PC-9 (cell line): ENCODE results near the gene ICA1. TPM values are rescaled to one million over a fixed set of nuclear protein-coding genes. Genes with fewer than 3 reads are reported as not detected.
"Not testable (repeated sequence)": the region's sequence is repeated elsewhere in the genome, so short reads cannot be mapped to it uniquely, and the experiment has no call there.

Source experiments
- BruUV-seq: library from RNA; stranded (reverse); fragments of 400-500 nt; replicated peaks from 2 replicates; lab custom pipeline; 2021; lab: Mats Ljungman, UMichigan
- CTCF ChIA-PET: fragments of 300-600 bp; sonication (Branson Sonifier 250); formaldehyde crosslinking; loops from one replicate; lab custom pipeline; 2022; ENCODE audit warnings: antibody characterized with exemption; lab: Charles Lee
- POLR2A ChIA-PET: fragments of 300-600 bp; sonication (Branson Sonifier 250); formaldehyde crosslinking; loops from one replicate; lab custom pipeline; 2022; ENCODE audit warnings: antibody characterized with exemption; ENCODE audit not compliant: unreplicated experiment; lab: Charles Lee
- DNase-seq, 2 experiments: peaks; one replicate each; pipeline versions ENCODE4 v3.0.0 to v3.0.0-alpha.2; 2015 to 2022; ENCODE audit warnings: mixed read lengths in 1 of 2
- H2AFZ ChIP-seq: fragments of 200-600 bp; sonication (generic); 2 replicates; pipeline ENCODE4 v1.8.1; 2017; ENCODE audit warnings: antibody characterized with exemption
- H3F3A ChIP-seq: fragments of 200-600 bp; sonication (generic); 2 replicates; pipeline ENCODE4 v1.8.1; 2017; ENCODE audit warnings: antibody characterized with exemption, mild to moderate bottlenecking, low read depth; ENCODE audit not compliant: insufficient read depth
- H3K27ac ChIP-seq: fragments of 200-600 bp; sonication (generic); 2 replicates; pipeline ENCODE4 v1.6.1; 2016; ENCODE audit warnings: mixed run types
- H3K27me3 ChIP-seq: fragments of 200-600 bp; sonication (generic); 2 replicates; pipeline ENCODE4 v1.6.1; 2016; ENCODE audit warnings: low read depth, mixed run types; ENCODE audit not compliant: insufficient read depth
- H3K36me3 ChIP-seq: fragments of 200-600 bp; sonication (generic); 2 replicates; pipeline ENCODE4 v1.6.1; 2016; ENCODE audit warnings: low read depth, mixed run types
- H3K4me1 ChIP-seq: fragments of 200-600 bp; sonication (generic); replicated peaks from 2 replicates; pipeline ENCODE4 v1.6.1; 2016; ENCODE audit warnings: mixed run types; ENCODE audit not compliant: insufficient read depth
- H3K4me2 ChIP-seq: fragments of 200-600 bp; sonication (generic); 2 replicates; pipeline ENCODE4 v1.6.1; 2017; ENCODE audit warnings: mixed run types
- H3K4me3 ChIP-seq: fragments of 200-600 bp; sonication (generic); 2 replicates; pipeline ENCODE4 v1.6.1; 2016; ENCODE audit warnings: mixed run types
- H3K79me2 ChIP-seq: fragments of 200-600 bp; sonication (generic); 2 replicates; pipeline ENCODE4 v1.6.1; 2017; ENCODE audit warnings: low read depth, mixed run types
- H3K9me2 ChIP-seq: fragments of 200-600 bp; sonication (generic); 2 replicates; pipeline ENCODE4 v1.8.1; 2017; ENCODE audit warnings: mild to moderate bottlenecking; ENCODE audit not compliant: insufficient read depth
- H3K9me3 ChIP-seq: fragments of 200-600 bp; sonication (generic); 2 replicates; pipeline ENCODE4 v1.8.1; 2016; ENCODE audit warnings: low read depth; ENCODE audit not compliant: insufficient read depth
- H4K20me1 ChIP-seq: fragments of 200-600 bp; sonication (generic); 2 replicates; pipeline ENCODE4 v1.8.1; 2017; ENCODE audit not compliant: insufficient read depth
- EZH2 ChIP-seq: fragments of 200-600 bp; sonication (generic); IDR thresholded peaks from 2 replicates; pipeline ENCODE4 v1.8.0; 2017; ENCODE audit warnings: antibody characterized with exemption, low read depth
- intact Hi-C: fragments of 100-400 bp; cut with micrococcal nuclease; formaldehyde crosslinking; loops from one replicate; pipeline ENCODE4 v1.10.0; 2022; ENCODE audit not compliant: unreplicated experiment
- total RNA-seq: library from RNA; stranded (reverse); gene quantifications from 2 replicates; pipeline ENCODE4 v1.2.3, GENCODE V29; 2021
- TF ChIP-seq, protein P1 (sequence below): fragments of 200-600 bp; sonication (generic); conservative IDR thresholded peaks from 2 replicates; pipeline ENCODE4 v1.6.1; 2017; ENCODE audit warnings: mixed run types, antibody characterized with exemption, mild to moderate bottlenecking, moderate library complexity

Gene ICA1
- total RNA-seq, 1 experiment from 2014 or later: 33.8 TPM

DNA sequence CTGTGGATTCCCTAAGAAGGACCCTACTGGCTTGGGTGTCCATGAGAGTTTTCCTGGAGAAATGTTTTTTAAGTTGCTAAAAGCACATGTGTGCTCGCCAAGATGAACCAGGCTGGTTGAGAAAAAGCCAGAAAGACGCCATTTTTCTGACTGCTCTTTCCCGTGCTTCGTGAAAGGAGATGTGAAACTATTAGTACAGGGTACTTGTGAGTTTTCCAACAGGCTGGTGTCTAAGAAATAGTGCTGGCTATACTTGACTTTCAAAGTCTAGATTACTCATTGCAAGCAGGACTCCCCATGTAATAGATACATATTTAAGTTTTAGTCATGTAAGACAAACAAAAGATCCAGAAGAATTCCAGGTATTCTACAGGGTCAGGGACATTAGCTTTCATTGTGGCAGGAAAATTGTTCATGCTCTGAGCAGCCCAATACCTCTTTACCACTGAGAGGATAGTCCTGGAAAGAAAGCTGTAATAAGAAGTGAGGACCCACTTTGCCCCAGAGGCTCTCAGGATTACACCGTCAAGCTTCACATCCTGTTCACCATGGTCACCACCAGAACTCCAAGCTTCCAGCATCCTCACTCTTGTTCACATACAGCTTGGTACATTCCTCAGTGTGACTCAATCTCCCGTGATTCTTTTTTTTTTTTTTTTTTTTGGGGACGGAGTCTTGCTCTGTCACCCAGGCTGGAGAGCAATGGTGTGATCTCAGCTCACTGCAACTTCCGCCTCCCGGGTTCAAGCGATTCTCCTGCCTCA is 43.8 kb upstream of the ICA1 start:
- CTCF ChIA-PET: no interaction called here
- POLR2A ChIA-PET: no interaction called here
- Histone ChIP-seq H3K9me3 (no peaks in the 10 kb centered on the region), H3K27ac (no peak overlapping the region), H3K4me1 (0 out of 2 replicates have a peak, but pooled peaks cover 6% of the 10 kb centered on the region), H2AFZ (no peak overlapping the region), H3K9me2 (no peaks in the 10 kb centered on the region), H3F3A (no peaks in the 10 kb centered on the region), H3K79me2 (no peaks in the 10 kb centered on the region), H3K4me3 (no peak overlapping the region), H3K27me3 (peaks cover 5% of the 10 kb centered on the region; the same call in 1 of the 2 replicates), H3K36me3 (no peaks in the 10 kb centered on the region), H4K20me1 (no peaks in the 10 kb centered on the region), H3K4me2 (no peak overlapping the region)
- no TSS peak for BruUV-seq
- intact Hi-C loops: no loop called here
- no peak for DNase-seq
- TF ChIP-seq, protein P1, sequence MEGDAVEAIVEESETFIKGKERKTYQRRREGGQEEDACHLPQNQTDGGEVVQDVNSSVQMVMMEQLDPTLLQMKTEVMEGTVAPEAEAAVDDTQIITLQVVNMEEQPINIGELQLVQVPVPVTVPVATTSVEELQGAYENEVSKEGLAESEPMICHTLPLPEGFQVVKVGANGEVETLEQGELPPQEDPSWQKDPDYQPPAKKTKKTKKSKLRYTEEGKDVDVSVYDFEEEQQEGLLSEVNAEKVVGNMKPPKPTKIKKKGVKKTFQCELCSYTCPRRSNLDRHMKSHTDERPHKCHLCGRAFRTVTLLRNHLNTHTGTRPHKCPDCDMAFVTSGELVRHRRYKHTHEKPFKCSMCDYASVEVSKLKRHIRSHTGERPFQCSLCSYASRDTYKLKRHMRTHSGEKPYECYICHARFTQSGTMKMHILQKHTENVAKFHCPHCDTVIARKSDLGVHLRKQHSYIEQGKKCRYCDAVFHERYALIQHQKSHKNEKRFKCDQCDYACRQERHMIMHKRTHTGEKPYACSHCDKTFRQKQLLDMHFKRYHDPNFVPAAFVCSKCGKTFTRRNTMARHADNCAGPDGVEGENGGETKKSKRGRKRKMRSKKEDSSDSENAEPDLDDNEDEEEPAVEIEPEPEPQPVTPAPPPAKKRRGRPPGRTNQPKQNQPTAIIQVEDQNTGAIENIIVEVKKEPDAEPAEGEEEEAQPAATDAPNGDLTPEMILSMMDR: no peak
- no peak for TF ChIP-seq EZH2

DNA sequence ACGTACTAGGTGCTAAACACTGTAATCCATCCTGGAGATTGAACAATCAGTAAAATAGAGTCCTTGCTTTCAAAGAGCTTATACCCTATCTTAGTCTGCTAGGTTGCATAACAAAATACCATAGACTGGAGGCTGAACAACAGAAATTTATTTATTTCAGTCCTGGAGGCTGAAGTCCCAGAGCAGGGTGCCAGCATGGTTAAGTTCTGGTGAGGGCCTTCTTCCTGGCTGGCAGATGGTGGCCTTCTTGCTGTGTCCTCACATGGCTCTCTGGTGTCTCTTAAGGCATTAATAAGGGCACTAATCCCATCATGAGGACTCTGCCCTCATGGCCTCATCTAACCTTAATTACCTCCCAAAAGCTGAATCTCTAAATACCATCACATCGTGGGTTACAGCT is 43.1 kb upstream of the ICA1 start:
- no peak overlapping the region for H3K4me2 ChIP-seq
- H3K9me3 ChIP-seq: no peaks in the 10 kb centered on the region
- ChIA-PET CTCF (no interaction called here), POLR2A (no interaction called here)
- BruUV-seq: no TSS peak
- no peaks in the 10 kb centered on the region for H3K9me2 ChIP-seq
- H3K27me3 ChIP-seq: peaks cover 2% of the 10 kb centered on the region; the same call in 1 of the 2 replicates
- H3K36me3 ChIP-seq: no peaks in the 10 kb centered on the region
- H3K27ac ChIP-seq: no peak overlapping the region
- H3K4me1 ChIP-seq: 0 out of 2 replicates have a peak, but pooled peaks cover 6% of the 10 kb centered on the region
- H2AFZ ChIP-seq: no peak overlapping the region
- DNase-seq: no peak
- TF ChIP-seq, protein P1: no peak
- no peak for TF ChIP-seq EZH2
- intact Hi-C loops: no loop called here
- no peaks in the 10 kb centered on the region for H4K20me1 ChIP-seq
- no peaks in the 10 kb centered on the region for H3F3A ChIP-seq
- no peaks in the 10 kb centered on the region for H3K79me2 ChIP-seq
- H3K4me3 ChIP-seq: no peak overlapping the region

DNA sequence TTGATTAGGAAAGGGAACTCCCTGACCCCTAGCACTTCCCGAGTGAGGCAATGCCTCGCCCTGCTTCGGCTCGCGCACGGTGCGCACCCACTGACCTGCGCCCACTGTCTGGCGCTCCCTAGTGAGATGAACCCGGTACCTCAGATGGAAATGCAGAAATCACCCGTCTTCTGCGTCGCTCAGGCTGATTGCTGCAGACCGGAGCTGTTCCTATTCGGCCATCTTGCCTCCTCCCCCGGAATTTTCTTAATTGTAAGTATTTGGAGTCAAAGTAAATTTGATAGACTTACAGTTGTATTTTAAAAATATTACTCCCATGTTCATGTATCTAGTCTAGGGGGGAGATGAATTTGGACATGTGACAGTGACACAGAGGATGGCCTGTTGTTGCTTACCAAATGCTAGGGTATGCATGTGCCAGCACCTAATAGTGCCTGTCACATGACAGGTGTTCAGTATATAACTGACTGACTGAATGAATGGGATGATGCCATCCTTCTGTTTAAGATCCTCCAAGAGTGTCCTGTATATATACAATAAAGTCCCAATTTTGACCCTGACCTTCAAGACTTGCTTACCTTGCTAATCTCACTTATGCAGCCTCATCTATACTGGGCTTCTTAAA is 42.0 kb upstream of the ICA1 start:
- Histone ChIP-seq H3K4me1 (0 out of 2 replicates have a peak, but pooled peaks cover 6% of the 10 kb centered on the region), H3F3A (no peaks in the 10 kb centered on the region), H3K79me2 (no peaks in the 10 kb centered on the region), H3K27ac (no peak overlapping the region), H3K9me2 (no peaks in the 10 kb centered on the region), H2AFZ (no peak overlapping the region), H4K20me1 (no peaks in the 10 kb centered on the region), H3K36me3 (no peaks in the 10 kb centered on the region), H3K4me2 (no peak overlapping the region), H3K4me3 (no peak overlapping the region), H3K27me3 (0 out of 2 replicates have a peak, but pooled peaks cover 2% of the 10 kb centered on the region), H3K9me3 (no peaks in the 10 kb centered on the region)
- BruUV-seq: no TSS peak
- DNase-seq: no peak
- intact Hi-C loops: no loop called here
- TF ChIP-seq, protein P1: no peak
- no peak for TF ChIP-seq EZH2
- ChIA-PET CTCF (no interaction called here), POLR2A (no interaction called here)

DNA sequence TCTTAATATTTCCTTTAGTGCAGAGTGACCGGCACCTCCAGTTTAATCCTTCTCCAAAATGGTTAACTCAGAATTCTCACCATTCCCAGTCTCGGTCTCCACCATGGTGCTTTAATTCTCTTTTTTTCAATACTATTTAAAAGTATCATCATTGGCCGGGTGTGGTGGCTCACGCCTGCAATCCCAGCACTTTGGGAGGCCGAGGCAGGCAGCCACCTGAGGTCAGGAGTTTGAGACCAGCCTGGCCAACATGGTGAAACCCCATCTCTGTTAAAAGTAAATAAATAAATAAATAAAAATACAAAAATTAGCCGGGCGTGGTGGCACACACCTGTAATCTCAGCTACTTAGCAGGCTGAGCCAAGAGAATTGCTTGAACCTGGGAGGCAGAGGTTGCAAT is 35.1 kb upstream of the ICA1 start:
- H3K9me3 ChIP-seq, H3K9me2 ChIP-seq, H2AFZ ChIP-seq, H3K36me3 ChIP-seq, H3K27me3 ChIP-seq, POLR2A ChIA-PET, H3K79me2 ChIP-seq, H3K4me1 ChIP-seq, H3K4me3 ChIP-seq, H3F3A ChIP-seq, H3K4me2 ChIP-seq, BruUV-seq, H4K20me1 ChIP-seq, DNase-seq, H3K27ac ChIP-seq: not testable (repeated sequence)
- CTCF ChIA-PET: interaction anchor here (0.5 to 1.4 kb wide), 5 partner anchors 123 to 634 kb away, joined by 3 to 10 read pairs (median 3); no protein-coding TSS in a partner anchor
- intact Hi-C loops: loop anchor here (2.0 to 10.0 kb wide), 5 partner anchors 615 to 1202 kb away; partner anchors contain the start of gene C1GALT1
